CD4-positive, CD25-positive, alpha-beta regulatory T cell (primary cell): ENCODE measurements around the gene MAGEB6B. TPM values are rescaled to one million over a fixed set of nuclear protein-coding genes. Genes with fewer than 3 reads are reported as not detected.
"Not testable (repeated sequence)": the region's sequence is repeated elsewhere in the genome, so short reads cannot be mapped to it uniquely, and the experiment has no call there.

ENCODE experiments used
- ATAC-seq, 2 donors: fragments of 150-1000 bp; cut with Tn5 transposase; one replicate each; pipeline ENCODE4 v1.10.0; 2021; ENCODE audit warnings: low read depth in 2 of 2, moderate number of reproducible peaks in 2 of 2, moderate library complexity in 1 of 2
- DNase-seq, 3 donors: peaks; one replicate each; pipeline versions ENCODE4 v3.0.0 to v3.0.0-alpha.2; 2012 to 2022; ENCODE audit warnings: mixed read lengths in 1 of 3
- H3K27ac ChIP-seq: one replicate; pipeline ENCODE4 v1.7.0; 2013; ENCODE audit warnings: mild to moderate bottlenecking, low read length; ENCODE audit not compliant: insufficient read depth, poor library complexity, severe bottlenecking
- H3K27me3 ChIP-seq: one replicate; pipeline ENCODE4 v1.7.0; 2013; ENCODE audit warnings: low read length; ENCODE audit not compliant: control insufficient read depth, insufficient read depth
- H3K36me3 ChIP-seq: one replicate; pipeline ENCODE4 v1.7.0; 2013; ENCODE audit warnings: mild to moderate bottlenecking, low read length, moderate library complexity; ENCODE audit not compliant: control insufficient read depth, insufficient read depth
- H3K4me1 ChIP-seq: 2 replicates; pipeline ENCODE4 v1.7.0; 2013; ENCODE audit warnings: mild to moderate bottlenecking, low read length; ENCODE audit not compliant: insufficient read depth, control insufficient read depth, poor library complexity, severe bottlenecking
- H3K4me3 ChIP-seq: one replicate; pipeline ENCODE4 v1.7.0; 2013; ENCODE audit warnings: low read depth, mild to moderate bottlenecking, low read length, moderate library complexity
- H3K9me3 ChIP-seq, 2 experiments: 1 replicate in 1 of 2; 2 replicates in 1 of 2; pipeline ENCODE4 v1.7.0; 2013; ENCODE audit warnings: low read length in 2 of 2, mild to moderate bottlenecking in 1 of 2, moderate library complexity in 1 of 2; ENCODE audit not compliant: control insufficient read depth in 2 of 2
- H3K27ac Mint-ChIP-seq, 3 donors: one replicate each; pipeline ENCODE4 v1.8.0; 2020 to 2022; ENCODE audit warnings: mild to moderate bottlenecking in 3 of 3, mixed read lengths in 3 of 3, moderate library complexity in 2 of 3
- H3K27me3 Mint-ChIP-seq: one replicate; pipeline ENCODE4 v1.8.0; 2022; ENCODE audit warnings: mild to moderate bottlenecking, mixed read lengths
- H3K36me3 Mint-ChIP-seq: one replicate; pipeline ENCODE4 v1.8.0; 2020; ENCODE audit warnings: mixed read lengths
- H3K4me1 Mint-ChIP-seq, 4 donors: one replicate each; pipeline ENCODE4 v1.8.0; 2020 to 2022; ENCODE audit warnings: mixed read lengths in 4 of 4, mild to moderate bottlenecking in 1 of 4
- H3K4me3 Mint-ChIP-seq, 4 donors: one replicate each; pipeline ENCODE4 v1.8.0; 2020 to 2022; ENCODE audit warnings: mild to moderate bottlenecking in 4 of 4, mixed read lengths in 4 of 4, moderate library complexity in 3 of 4
- H3K9me3 Mint-ChIP-seq, 7 donors: one replicate each; pipeline ENCODE4 v1.8.0; 2020 to 2022; ENCODE audit warnings: mixed read lengths in 7 of 7, mild to moderate bottlenecking in 3 of 7, moderate library complexity in 2 of 7
- polyA plus RNA-seq, 4 donors: library from polyadenylated mRNA; unstranded; fragments of 300-500 nt; fragmentation: Illumina TruSeq; gene quantifications; one replicate each; pipeline ENCODE4 v1.2.3, GENCODE V29; 2021
- total RNA-seq: library from RNA; stranded (reverse); gene quantifications from one replicate; pipeline ENCODE4 v1.2.3, GENCODE V29; 2022

The MAGEB6B gene, protein sequence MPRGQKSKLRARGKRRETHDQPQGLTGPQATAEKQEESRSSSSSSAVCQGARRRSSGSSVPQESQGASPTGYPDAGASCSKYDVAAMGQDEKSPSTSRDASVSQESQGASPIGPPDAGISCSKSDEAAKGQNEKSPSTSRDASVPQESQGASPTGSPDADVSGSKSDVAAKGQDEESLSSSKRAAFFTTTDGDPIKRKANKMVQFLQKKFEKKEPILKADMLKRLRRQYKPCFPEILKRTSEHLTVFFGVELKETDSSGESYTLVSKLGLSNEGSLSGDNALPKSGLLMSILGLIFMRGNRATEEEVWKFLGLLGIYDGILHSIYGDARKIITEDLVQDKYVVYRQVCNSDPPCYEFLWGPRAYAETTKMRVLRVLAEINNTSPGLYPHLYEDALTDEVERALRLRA
- total RNA-seq (not detected), polyA plus RNA-seq (not detected)

DNA sequence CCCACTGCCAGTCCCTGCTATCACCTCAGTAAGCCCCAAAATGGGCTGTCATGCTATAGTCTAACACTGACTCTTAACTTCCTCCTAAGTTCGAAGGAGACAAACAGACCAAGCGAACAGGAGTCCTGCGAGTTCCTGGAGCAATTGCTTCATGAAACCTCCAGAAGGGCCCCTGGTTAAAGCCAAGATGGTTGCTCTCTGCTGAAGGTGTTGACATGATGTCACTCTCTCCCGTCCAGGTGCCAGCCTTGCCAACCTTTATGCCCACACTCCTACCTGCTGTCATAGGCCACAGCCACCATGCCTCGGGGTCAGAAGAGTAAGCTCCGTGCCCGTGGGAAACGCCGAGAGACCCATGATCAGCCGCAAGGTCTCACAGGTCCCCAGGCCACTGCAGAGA is at the start of gene MAGEB6B:
TSS of gene MAGEB6B (plus strand) at position 301 of the 400 bp plus-strand sequence. CDS start at position 301, 0 bp downstream.
- no peak within 1 kb of the TSS for H3K27ac ChIP-seq
- Mint-ChIP-seq H3K4me3 (no peak within 1 kb of the TSS), H3K27ac (no peak within 1 kb of the TSS), H3K9me3 (peaks cover 0 to 7% (median 0%) of the 10 kb centered on the region in 7 donors), H3K4me1 (no peaks in the 10 kb centered on the region), H3K36me3 (no peaks in the 10 kb centered on the region), H3K27me3 (no peaks in the 10 kb centered on the region)
- H3K4me3 ChIP-seq, result no peak within 1 kb of the TSS
- no peaks in the 10 kb centered on the region for H3K9me3 ChIP-seq
- no peak for ATAC-seq
- no peaks in the 10 kb centered on the region for H3K36me3 ChIP-seq
- no peak for DNase-seq
- no peaks in the 10 kb centered on the region for H3K4me1 ChIP-seq
- no peaks in the 10 kb centered on the region for H3K27me3 ChIP-seq

DNA sequence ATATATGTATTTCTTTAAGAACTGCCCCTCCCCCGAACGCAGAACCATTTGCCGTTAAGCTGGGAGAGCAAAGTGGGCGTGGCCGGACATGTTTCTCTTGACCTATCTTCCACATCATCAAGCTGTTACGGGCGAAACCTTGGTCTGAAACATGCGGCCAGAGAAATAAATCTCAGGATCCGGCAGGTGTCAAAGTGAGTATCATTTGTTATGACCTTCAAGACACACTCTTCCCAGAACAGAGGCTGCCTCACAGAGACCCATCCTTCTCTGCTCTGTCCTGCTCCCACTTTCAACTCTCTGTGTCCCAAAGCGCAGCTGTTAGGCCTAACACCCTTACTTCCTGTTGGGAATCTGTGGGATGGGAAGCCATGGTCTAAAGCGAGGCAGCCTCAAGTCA is 22.1 kb upstream of the MAGEB6B start, which contains the start of gene MAGEB18:
TSS of gene MAGEB18 (plus strand) at position 70 of the 400 bp plus-strand sequence. CDS start 643 bp downstream, outside the sequence.
- Histone ChIP-seq H3K27ac (no peak within 1 kb of the TSS), H3K36me3 (no peaks in the 10 kb centered on the region), H3K27me3 (no peaks in the 10 kb centered on the region), H3K9me3 (no peaks in the 10 kb centered on the region), H3K4me1 (no peaks in the 10 kb centered on the region), H3K4me3 (no peak within 1 kb of the TSS)
- Mint-ChIP-seq H3K9me3 (peaks cover 0 to 5% (median 0%) of the 10 kb centered on the region in 7 donors), H3K27ac (no peak within 1 kb of the TSS), H3K4me1 (no peaks in the 10 kb centered on the region), H3K4me3 (no peak within 1 kb of the TSS), H3K27me3 (no peaks in the 10 kb centered on the region), H3K36me3 (no peaks in the 10 kb centered on the region)
- ATAC-seq, result no peak
- no peak for DNase-seq

DNA sequence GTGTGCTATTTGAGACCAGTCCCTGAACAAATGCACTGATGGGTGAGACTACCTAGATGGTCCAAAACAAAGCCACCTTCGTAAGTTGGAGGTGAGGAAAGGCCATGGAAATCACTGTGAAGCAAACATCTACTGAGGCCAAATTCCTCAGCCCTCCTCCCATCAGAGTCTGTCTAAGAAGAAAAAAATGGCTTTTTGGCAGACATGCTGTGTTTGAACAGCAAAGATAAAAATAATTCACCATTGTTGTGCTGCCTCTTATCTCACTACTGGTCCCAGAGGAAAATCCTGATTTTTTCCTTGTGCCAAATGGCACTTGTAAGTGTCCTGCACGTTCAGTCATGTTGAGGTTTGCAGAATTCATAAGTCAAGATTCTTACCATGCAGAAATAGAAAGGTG is 14.4 kb upstream of the MAGEB6B start:
- ATAC-seq (no peak), DNase-seq (no peak)
- no peak overlapping the region for H3K27ac Mint-ChIP-seq
- H3K27me3 ChIP-seq, result no peaks in the 10 kb centered on the region
- no peaks in the 10 kb centered on the region for H3K36me3 ChIP-seq
- H3K9me3 Mint-ChIP-seq, result peaks cover 0 to 5% (median 2%) of the 10 kb centered on the region in 7 donors
- no peaks in the 10 kb centered on the region for H3K27me3 Mint-ChIP-seq
- H3K4me3 Mint-ChIP-seq, result no peak overlapping the region
- no peaks in the 10 kb centered on the region for H3K36me3 Mint-ChIP-seq
- H3K4me1 Mint-ChIP-seq, result no peaks in the 10 kb centered on the region
- H3K9me3 ChIP-seq, result no peaks in the 10 kb centered on the region
- H3K4me1 ChIP-seq, result no peaks in the 10 kb centered on the region
- H3K27ac ChIP-seq, result no peak overlapping the region
- no peak overlapping the region for H3K4me3 ChIP-seq

DNA sequence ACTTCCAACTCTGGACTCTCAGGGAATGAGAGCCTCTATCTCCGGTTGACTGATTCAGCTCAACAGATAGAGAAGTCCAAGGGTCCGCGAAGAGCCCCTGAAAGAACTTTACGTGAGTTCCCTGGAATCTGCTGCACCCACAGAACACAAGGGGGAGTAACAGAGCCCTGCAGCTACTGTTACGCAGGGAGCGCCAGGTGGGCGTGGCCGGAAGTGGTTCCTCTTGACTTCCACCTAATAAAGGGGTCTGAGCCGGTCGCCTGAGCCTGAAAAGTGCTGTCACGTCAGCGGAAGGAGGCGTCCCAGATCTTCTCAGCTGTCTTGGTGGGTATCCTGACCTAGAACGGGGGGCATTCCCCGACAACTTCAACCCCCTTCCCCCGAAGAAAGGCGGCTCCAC is 31.8 kb downstream of the MAGEB6B start, which contains the start of gene MAGEB6:
TSS of gene MAGEB6 (plus strand) at position 237 of the 400 bp plus-strand sequence. CDS start 1,407 bp downstream, outside the sequence.
- ATAC-seq (no peak), DNase-seq (no peak)
- H3K9me3 Mint-ChIP-seq, result peaks cover 0 to 4% (median 0%) of the 10 kb centered on the region in 7 donors
- H3K27me3 ChIP-seq, result no peaks in the 10 kb centered on the region
- no peak within 1 kb of the TSS for H3K4me3 ChIP-seq
- H3K4me1 Mint-ChIP-seq, result no peaks in the 10 kb centered on the region
- H3K4me1 ChIP-seq, result no peaks in the 10 kb centered on the region
- no peaks in the 10 kb centered on the region for H3K9me3 ChIP-seq
- H3K27me3 Mint-ChIP-seq, result no peaks in the 10 kb centered on the region
- no peak within 1 kb of the TSS for H3K27ac Mint-ChIP-seq
- H3K27ac ChIP-seq, result no peak within 1 kb of the TSS
- no peaks in the 10 kb centered on the region for H3K36me3 ChIP-seq
- H3K4me3 Mint-ChIP-seq, result no peak within 1 kb of the TSS
- no peaks in the 10 kb centered on the region for H3K36me3 Mint-ChIP-seq

DNA sequence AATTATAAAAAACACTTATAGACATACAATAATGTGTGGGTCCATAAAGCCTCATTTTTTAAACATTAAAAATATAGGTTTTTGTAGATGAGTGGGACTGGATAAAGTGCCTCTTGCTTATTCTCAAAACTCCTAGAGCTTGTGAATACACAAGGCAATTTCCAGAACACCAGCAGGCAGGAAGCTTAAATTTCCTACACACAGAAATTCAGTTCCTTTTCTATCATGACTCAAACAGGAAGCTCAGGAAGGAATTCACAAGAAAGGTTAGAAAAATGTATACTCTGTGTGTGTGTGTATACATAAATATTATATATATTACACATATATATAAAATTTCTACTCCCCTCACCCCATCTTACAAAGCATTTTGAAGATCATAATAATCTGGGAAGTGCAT is 43.2 kb downstream of the MAGEB6B start:
- Histone ChIP-seq H3K4me3 (no peak overlapping the region), H3K27me3 (no peaks in the 10 kb centered on the region), H3K4me1 (no peaks in the 10 kb centered on the region), H3K36me3 (no peaks in the 10 kb centered on the region), H3K9me3 (no peaks in the 10 kb centered on the region), H3K27ac (no peak overlapping the region)
- Mint-ChIP-seq H3K4me3 (no peak overlapping the region), H3K36me3 (no peaks in the 10 kb centered on the region), H3K4me1 (no peaks in the 10 kb centered on the region), H3K9me3 (peaks cover 0 to 7% (median 2%) of the 10 kb centered on the region in 7 donors), H3K27ac (no peak overlapping the region), H3K27me3 (no peaks in the 10 kb centered on the region)
- ATAC-seq, result no peak
- DNase-seq, result no peak

DNA sequence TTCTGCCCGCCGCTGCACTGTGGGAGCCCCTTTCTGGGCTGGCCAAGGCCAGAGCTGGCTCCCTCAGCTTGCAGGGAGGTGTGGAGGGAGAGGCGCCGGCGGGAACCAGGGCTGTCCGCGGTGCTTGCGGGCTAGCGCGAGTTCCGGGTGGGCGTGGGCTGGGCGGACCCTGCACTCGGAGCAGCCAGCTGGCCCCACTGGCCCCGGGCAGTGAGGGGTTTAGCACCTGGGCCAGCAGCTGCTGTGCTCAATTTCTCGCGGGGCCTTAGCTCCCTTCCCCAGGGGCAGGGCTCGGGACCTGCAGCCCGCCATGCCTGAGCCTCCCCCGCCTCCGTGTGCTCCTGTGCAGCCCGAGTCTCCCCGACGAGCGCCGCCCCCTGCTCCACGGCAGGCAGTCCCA is 44.3 kb downstream of the MAGEB6B start:
- H3K27me3 Mint-ChIP-seq, H3K36me3 ChIP-seq, ATAC-seq, H3K4me1 Mint-ChIP-seq, H3K9me3 ChIP-seq, H3K4me3 ChIP-seq, H3K36me3 Mint-ChIP-seq, H3K27ac ChIP-seq, H3K9me3 Mint-ChIP-seq, H3K27me3 ChIP-seq, H3K4me3 Mint-ChIP-seq, H3K27ac Mint-ChIP-seq, H3K4me1 ChIP-seq, DNase-seq: not testable (repeated sequence)

DNA sequence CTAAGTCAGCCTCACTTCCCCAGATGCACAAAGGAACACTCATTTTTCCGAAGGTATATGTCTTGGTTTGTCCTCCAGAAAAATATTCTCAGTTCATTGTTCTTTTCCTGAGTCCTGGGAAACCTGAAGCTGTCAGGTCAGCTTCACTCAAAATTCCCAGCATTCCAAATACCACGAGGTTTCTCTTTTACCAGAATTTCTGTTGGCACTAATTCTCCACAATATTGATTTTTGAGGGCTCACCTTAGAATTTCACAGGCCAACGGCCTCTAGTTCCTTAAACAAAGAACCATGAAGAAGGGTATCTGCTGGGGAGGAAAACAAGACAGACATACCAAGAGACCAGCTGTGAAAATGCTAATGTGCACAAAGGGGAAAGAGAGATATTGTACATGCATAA is 47.6 kb downstream of the MAGEB6B start:
- Histone ChIP-seq H3K4me3 (no peak overlapping the region), H3K9me3 (no peaks in the 10 kb centered on the region), H3K36me3 (no peaks in the 10 kb centered on the region), H3K4me1 (no peaks in the 10 kb centered on the region), H3K27me3 (no peaks in the 10 kb centered on the region), H3K27ac (no peak overlapping the region)
- no peak for DNase-seq
- Mint-ChIP-seq H3K36me3 (no peaks in the 10 kb centered on the region), H3K4me1 (no peaks in the 10 kb centered on the region), H3K4me3 (no peak overlapping the region), H3K9me3 (peaks cover 0 to 6% (median 0%) of the 10 kb centered on the region in 7 donors), H3K27ac (no peak overlapping the region), H3K27me3 (no peaks in the 10 kb centered on the region)
- no peak for ATAC-seq
